GM19328 (cell line): ENCODE data around the gene NUAK2.

ENCODE experiments used
- ATAC-seq: cut with Tn5 transposase; IDR thresholded peaks from one replicate; pipeline ENCODE4 v1.9.1; 2021; ENCODE audit warnings: mild to moderate bottlenecking, moderate library complexity; ENCODE audit not compliant: unreplicated experiment

NUAK2 gene

GRCh38 chr1:205275916-205276688 is 45.4 kb downstream of the NUAK2 start:
- ATAC-seq = no peak

DNA sequence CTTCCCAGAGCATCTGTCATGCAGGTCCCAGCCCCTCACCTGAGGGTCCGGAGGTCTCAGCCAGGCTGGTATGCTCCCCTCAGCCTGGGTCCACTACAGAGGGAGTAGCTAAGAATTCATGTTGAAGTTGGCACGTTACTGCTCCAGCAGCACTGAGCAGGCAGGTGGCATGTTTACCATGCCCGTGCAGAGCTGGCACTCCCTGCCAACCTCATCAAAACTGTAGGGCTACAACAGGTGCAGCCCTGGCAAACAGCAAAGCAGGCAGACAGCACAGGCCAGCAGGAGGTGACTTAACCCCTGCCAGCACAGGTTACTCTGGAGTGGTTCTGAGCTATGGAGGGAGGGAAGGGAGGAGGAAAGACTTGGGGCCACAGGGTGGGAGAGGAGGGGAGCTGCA is 46.4 kb downstream of the NUAK2 start:
- ATAC-seq = no peak

DNA sequence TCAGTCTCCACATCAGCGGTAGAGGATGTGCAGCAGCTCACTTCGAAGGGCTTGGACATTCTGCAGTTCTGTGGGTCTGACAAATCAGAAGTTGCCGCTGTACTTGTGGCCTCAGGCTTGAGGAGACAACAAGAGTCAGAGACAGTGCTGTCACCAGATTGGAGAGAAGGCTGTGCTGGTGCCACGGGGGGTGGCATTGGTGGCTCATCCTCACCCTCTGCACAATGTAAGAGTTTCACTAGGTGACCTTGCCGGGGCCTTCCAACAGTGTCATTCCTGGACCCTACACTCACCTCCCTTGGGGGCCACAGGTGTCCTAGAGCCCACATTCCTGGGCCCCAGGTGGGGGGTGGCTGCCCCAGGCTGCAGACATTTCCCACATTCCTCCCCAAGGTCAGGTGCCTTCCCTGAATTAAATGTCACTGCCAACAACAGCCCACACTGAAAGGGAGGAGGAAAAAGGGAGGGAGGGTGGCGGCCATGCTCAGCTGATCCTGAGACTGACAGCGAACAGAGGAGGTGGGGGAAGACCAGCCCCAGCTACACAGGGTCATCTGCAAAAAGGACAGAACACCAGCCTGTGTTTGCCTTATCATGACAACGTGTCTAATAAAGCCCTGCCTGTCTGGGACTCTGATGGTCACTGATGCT is 47.4 kb downstream of the NUAK2 start:
- ATAC-seq = no peak

DNA sequence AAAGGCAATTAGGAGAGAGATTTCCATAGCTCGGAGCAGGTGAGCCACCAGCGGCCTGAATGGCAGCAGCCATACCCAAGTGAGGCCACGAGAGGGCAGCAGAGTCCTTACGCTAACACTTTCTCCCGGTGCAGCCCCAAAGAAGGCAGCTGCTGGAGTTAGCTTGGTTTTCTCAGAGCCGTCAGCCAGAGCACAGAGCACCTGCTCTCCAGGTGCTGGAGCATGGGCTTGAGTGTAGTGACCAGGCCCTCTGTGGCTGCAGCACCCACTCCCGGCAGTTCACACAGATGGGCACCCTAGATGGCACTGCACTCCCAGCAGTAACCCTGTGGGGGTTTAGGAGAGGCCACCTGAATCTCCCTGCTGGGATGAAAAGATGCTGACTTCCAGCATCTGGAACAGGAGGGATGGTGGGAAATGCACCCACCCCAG is 48.0 kb downstream of the NUAK2 start:
- peak; percentile 53 for ATAC-seq

GRCh38 chr1:205272536-205272935 is 49.0 kb downstream of the NUAK2 start:
- ATAC-seq = no peak

GRCh38 chr1:205271745-205272144 is 49.8 kb downstream of the NUAK2 start:
- ATAC-seq = no peak

DNA sequence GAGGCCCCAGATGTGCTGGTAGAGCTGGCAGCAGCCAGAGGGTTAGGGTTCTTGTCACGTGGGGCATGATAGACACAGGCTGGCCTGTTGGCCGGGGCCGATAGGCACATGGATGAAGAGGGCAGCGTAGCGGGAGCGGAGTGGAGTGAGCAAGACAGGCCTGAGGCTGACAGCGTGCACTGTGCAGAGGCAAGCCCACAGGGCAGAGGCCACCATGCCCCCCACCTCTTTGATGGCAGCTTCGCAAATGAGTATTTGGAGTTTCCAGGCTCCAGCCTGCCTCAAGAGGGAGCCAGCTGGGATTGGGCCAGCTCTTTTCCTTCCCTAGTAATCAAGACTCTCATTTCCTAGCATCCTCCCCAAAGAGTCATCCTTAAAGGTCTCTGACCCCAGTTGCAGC is 50.3 kb downstream of the NUAK2 start:
- no peak for ATAC-seq

DNA sequence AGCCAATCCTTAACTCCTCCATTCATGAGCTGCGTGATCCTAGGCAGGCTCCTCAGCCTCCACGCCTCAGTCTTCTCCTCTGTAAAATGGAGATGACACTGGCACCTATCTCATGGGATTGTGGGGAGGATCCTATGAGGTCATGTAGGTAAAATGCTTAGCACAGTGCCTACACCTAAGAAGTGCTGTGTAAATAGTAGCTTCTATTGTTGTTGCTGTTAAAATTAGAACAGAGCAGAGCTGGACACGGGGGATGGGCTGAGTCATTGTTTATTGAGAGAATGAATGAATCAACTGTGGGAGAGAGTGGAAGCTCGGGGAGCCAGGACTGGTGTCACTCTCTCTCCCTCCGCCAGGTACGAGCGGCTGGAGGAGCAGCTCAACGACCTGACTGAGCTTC is 50.8 kb downstream of the NUAK2 start:
- no peak for ATAC-seq

GRCh38 chr1:205270271-205270670 is 51.3 kb downstream of the NUAK2 start:
- ATAC-seq = no peak

GRCh38 chr1:205269711-205270110 is 51.8 kb downstream of the NUAK2 start:
- ATAC-seq = no peak

DNA sequence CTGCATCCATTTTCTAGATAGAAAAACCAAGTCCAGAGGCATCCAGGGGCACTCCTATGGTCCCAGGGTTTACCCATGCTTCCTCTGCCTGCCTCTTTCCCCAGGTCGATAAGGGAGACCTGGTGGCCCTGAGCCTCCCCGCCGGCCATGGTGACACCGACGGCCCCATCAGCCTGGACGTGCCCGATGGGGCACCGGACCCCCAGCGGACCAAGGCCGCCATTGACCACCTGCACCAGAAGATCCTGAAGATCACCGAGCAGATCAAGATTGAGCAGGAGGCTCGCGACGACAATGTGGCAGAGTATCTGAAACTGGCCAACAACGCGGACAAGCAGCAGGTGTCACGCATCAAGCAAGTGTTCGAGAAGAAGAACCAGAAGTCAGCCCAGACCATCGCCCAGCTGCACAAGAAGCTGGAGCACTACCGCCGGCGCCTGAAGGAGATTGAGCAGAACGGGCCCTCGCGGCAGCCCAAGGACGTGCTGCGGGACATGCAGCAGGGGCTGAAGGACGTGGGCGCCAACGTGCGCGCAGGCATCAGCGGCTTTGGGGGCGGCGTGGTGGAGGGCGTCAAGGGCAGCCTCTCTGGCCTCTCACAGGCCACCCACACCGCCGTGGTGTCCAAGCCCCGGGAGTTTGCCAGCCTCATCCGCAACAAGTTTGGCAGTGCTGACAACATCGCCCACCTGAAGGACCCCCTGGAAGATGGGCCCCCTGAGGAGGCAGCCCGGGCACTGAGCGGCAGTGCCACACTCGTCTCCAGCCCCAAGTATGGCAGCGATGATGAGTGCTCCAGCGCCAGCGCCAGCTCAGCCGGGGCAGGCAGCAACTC is 52.5 kb downstream of the NUAK2 start:
- no peak for ATAC-seq

DNA sequence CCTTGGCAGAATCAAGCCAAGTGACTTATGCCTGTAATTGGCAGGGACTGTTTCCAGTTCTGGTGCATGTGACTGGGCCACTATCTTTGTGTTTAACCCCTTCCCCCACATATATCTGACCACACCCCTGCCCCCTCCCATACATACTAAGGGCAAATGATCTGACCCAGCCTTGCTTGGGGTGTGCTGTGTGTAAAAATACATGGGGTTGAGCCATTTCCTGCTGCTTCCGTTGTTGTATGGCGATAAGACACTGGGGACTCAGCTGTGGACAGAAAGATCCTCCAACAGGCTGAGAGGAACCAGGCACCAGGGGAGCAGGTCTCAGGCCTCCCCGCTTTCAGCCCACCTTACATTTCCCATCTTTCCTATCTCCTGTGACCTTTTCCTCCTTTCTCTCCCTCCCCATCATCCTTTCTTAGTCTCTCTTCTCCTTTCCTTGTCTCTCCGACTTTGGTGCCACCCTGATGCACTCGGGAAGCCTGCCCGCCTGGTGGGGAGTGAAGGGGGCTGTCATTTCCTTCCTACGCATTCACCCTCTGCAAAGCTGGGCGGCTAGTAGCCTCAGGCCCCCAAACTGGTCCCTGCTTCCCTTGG is 54.1 kb downstream of the NUAK2 start:
- ATAC-seq = no peak

GRCh38 chr1:205266611-205267305 is 54.8 kb downstream of the NUAK2 start:
- no peak for ATAC-seq

DNA sequence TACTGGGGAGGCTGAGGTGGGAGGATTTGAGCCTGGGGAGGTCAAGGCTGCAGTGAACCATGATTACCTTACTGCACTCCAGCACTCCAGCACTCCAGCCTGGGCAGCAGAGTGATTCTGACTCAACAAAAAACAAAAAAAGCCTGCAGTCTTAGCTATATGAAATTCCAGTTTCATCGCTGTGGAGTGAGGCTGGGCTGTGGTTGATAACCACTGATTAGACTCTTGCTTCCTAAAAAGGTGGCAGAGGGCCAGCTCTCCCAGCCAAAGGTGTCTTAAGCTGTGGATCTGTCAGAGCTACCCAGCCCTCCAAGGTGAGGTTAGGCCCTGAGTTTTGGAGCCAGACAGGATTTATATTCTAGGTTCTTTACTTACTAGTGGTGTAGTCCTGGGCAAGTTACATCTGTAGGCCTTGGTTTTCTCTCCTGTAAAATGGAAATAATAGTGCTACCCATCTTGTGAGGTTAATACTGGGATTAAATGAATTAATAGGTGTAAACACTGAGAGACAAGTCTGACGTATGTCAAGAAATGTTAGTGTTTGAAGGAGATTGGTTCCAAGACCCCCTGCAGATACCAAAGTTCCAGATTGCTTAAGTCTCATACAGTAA is 57.9 kb downstream of the NUAK2 start:
- no peak for ATAC-seq

DNA sequence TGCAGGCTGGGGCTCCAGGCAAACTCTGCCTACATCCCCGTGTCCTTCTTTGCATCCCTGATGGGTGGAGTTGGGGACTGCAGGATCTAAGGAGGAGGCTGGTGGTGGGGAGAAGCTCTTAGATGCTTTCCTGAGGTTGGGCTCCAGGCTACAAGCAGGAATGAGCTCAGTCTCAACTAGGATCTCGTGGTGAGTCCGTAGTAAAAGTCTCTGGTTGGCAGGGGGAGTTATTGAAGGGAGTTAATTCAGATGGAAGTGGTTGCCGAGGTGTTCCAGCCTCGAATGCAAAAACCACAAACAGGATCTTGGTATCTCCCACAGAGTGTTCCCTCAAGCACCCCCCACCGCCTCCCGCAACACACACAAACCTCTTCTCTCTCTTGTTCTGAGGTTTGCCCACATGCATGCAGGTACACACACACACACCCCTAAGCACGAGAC is 58.8 kb downstream of the NUAK2 start:
- ATAC-seq = no peak

GRCh38 chr1:205261946-205262691 is 59.4 kb downstream of the NUAK2 start:
- ATAC-seq = no peak

DNA sequence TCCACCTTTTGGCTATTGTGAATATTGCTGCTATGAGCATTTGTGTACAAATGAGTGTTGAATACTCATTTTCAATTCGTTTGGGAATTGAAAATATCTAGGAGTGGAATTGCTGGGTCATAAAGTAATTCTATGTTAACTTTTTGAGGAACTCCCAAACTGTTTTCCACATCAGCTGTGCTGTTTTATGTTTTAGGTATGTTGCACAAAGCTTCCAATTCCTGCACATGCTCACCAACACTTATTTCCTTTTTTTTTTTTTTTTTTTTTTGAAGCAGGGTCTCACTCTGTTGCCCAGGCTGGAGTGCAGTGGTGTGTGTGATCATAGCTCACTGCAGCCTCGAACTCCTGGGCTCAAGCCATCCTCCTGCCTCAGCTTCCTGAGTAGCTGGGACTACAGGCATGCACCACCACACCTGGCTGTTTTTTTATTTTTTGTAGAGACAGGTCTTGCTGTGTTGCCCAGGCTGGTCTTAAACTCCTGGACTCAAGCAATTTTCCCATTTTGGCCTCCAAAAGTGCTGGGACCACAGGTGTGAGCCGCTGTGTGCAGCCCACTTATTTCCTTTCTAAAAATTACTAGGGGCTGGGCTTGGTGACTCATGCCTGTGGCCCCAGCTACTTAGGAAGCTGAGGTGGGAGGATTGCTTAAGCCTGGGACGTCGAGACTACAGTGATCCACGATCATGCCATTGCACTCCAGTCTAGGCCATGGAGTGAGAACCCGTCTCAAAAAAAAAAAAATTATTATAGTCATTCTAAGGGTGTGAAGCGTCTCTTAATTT is 60.4 kb downstream of the NUAK2 start:
- ATAC-seq = no peak

GRCh38 chr1:205259998-205260397 is 61.5 kb downstream of the NUAK2 start:
- ATAC-seq = no peak
